Small intestine (tissue), 7 donors: ENCODE results near the gene C1orf122. TPM values are rescaled to one million over a fixed set of nuclear protein-coding genes. Genes with fewer than 3 reads are reported as not detected.
"Not testable (repeated sequence)": the region's sequence is repeated elsewhere in the genome, so short reads cannot be mapped to it uniquely, and the experiment has no call there.

Source experiments
- DNase-seq, 2 donors: peaks; one replicate each; pipeline versions ENCODE4 v3.0.0 to v3.0.0-alpha.2; 2013
- FAIRE-seq: peaks from 2 replicates; lab custom pipeline; 2012; peaks lifted over from hg19 to GRCh38; lab: Jason Lieb, UNC
- H3K27ac ChIP-seq, 3 donors: one replicate each; pipeline ENCODE4 v1.5.1; 2013; ENCODE audit warnings: low read length in 2 of 3, mild to moderate bottlenecking in 2 of 3, control low read depth in 1 of 3, inconsistent platforms in 1 of 3, low read depth in 1 of 3, moderate library complexity in 1 of 3
- H3K27me3 ChIP-seq, 3 donors: one replicate each; pipeline ENCODE4 v1.6.1; 2013; ENCODE audit warnings: low read length in 3 of 3, inconsistent platforms in 1 of 3; ENCODE audit not compliant: control insufficient read depth in 3 of 3, insufficient read depth in 3 of 3
- H3K36me3 ChIP-seq, 3 donors: one replicate each; pipeline ENCODE4 v1.6.1; 2013; ENCODE audit warnings: low read length in 3 of 3, inconsistent platforms in 1 of 3, low read depth in 1 of 3, mild to moderate bottlenecking in 1 of 3, moderate library complexity in 1 of 3; ENCODE audit not compliant: control insufficient read depth in 3 of 3, insufficient read depth in 2 of 3
- H3K4me1 ChIP-seq, 3 donors: one replicate each; pipeline ENCODE4 v1.6.1; 2013; ENCODE audit warnings: low read length in 2 of 3, inconsistent platforms in 1 of 3, low read depth in 1 of 3, mild to moderate bottlenecking in 1 of 3, moderate library complexity in 1 of 3; ENCODE audit not compliant: control insufficient read depth in 3 of 3, insufficient read depth in 2 of 3
- H3K4me3 ChIP-seq, 3 donors: one replicate each; pipeline ENCODE4 v1.5.1; 2013; ENCODE audit warnings: low read length in 3 of 3, control low read depth in 1 of 3, inconsistent platforms in 1 of 3, low read depth in 1 of 3, mild to moderate bottlenecking in 1 of 3, moderate library complexity in 1 of 3
- H3K9me3 ChIP-seq, 2 donors: one replicate each; pipeline ENCODE4 v1.6.1; 2013; ENCODE audit warnings: low read depth in 1 of 2, low read length in 1 of 2; ENCODE audit not compliant: control insufficient read depth in 2 of 2, insufficient read depth in 1 of 2
- WGBS, 3 donors: extraction: QIAGEN DNeasy Blood & Tissue Kit; methylation state at CpG; one replicate each; pipeline ENCODE4 v1.1.7; 2013; 5-methylcytosine and 5-hydroxymethylcytosine counted together
- polyA plus RNA-seq, 4 donors: library from polyadenylated mRNA; stranded (reverse) in 3 of 4; unstranded in 1 of 4; fragments of 200-250 nt in 3 of 4; fragments of 120-200 nt in 1 of 4; gene quantifications; one replicate each; pipeline versions ENCODE4 v1.2.1 to v1.2.3, GENCODE V29; 2013
- donor health status: healthy with polysubstance abuse.
- donor health status: control.
- donor health status: control.
- donor health status: Bipolar disorder and iron deficiency.
- donor health status: healthy.

The C1orf122 gene
- polyA plus RNA-seq, 4 donors, result 29.6 to 44.0 (median 38.6) TPM

- Histone ChIP-seq H3K27ac (no peak within 1 kb of the TSS), H3K9me3 (peaks cover 0 to 2% of the 10 kb centered on the region in 2 donors), H3K4me3 (no peak within 1 kb of the TSS), H3K4me1 (peaks cover 0 to 2% (median 0%) of the 10 kb centered on the region in 3 donors), H3K36me3 (no peaks in the 10 kb centered on the region), H3K27me3 (peaks cover 7 to 54% (median 42%) of the 10 kb centered on the region in 3 donors)
- no peak for FAIRE-seq
- WGBS, 3 donors, result 6 to 20% (median 16%) methylated on average over 33 of the region's 33 CpGs
- no peak for DNase-seq
Measured at GRCh38 chr1:37764888-37765441, 42.6 kb upstream of the C1orf122 start, which contains the start of gene EPHA10. Gene EPHA10 (minus strand): TSS chr1:37765120. CDS start chr1:37765066, 54 bp downstream.

GRCh38 chr1:37765916-37766664 is 41.5 kb upstream of the C1orf122 start:
- Histone ChIP-seq H3K36me3 (no peaks in the 10 kb centered on the region), H3K27me3 (peaks cover 7 to 50% (median 44%) of the 10 kb centered on the region in 3 donors), H3K4me1 (peaks cover 0 to 2% (median 0%) of the 10 kb centered on the region in 3 donors), H3K27ac (no peak overlapping the region), H3K9me3 (peaks cover 0 to 2% of the 10 kb centered on the region in 2 donors), H3K4me3 (no peak overlapping the region)
- DNase-seq (no peak), FAIRE-seq (no peak)
- 7 to 8% (median 8%) methylated on average over 26 to 27 of the region's 27 CpGs for WGBS, 3 donors

GRCh38 chr1:37767488-37767887 is 40.1 kb upstream of the C1orf122 start:
- Histone ChIP-seq H3K4me1 (peaks cover 0 to 2% (median 0%) of the 10 kb centered on the region in 3 donors), H3K27ac (no peak overlapping the region), H3K27me3 (peaks cover 7 to 42% (median 39%) of the 10 kb centered on the region in 3 donors), H3K36me3 (no peaks in the 10 kb centered on the region), H3K9me3 (peaks cover 0 to 2% of the 10 kb centered on the region in 2 donors), H3K4me3 (no peak overlapping the region)
- FAIRE-seq (no peak), DNase-seq (no peak)
- 7 to 31% (median 12%) methylated on average over 2 of the region's 2 CpGs for WGBS, 3 donors

GRCh38 chr1:37771440-37771839 is 36.1 kb upstream of the C1orf122 start:
- peaks cover 3 to 13% (median 6%) of the 10 kb centered on the region in 3 donors for H3K27me3 ChIP-seq
- H3K9me3 ChIP-seq, DNase-seq, H3K27ac ChIP-seq, H3K4me3 ChIP-seq, FAIRE-seq, H3K4me1 ChIP-seq, H3K36me3 ChIP-seq: not testable (repeated sequence)

GRCh38 chr1:37776946-37777516 is 30.6 kb upstream of the C1orf122 start:
- Histone ChIP-seq H3K4me1 (no peaks in the 10 kb centered on the region), H3K27ac (no peak overlapping the region), H3K27me3 (peaks cover 0 to 2% (median 0%) of the 10 kb centered on the region in 3 donors), H3K4me3 (no peak overlapping the region), H3K36me3 (no peaks in the 10 kb centered on the region), H3K9me3 (no peaks in the 10 kb centered on the region)
- FAIRE-seq (no peak), DNase-seq (no peak)
- WGBS, 3 donors, result 50 to 67% (median 59%) methylated on average over 4 of the region's 4 CpGs

GRCh38 chr1:37778654-37779053 is 28.9 kb upstream of the C1orf122 start:
- peaks cover 0 to 2% (median 0%) of the 10 kb centered on the region in 3 donors for H3K27me3 ChIP-seq
- no peaks in the 10 kb centered on the region for H3K4me1 ChIP-seq
- WGBS, 3 donors, result 84 to 90% (median 89%) methylated on average over 3 of the region's 3 CpGs
- no peak overlapping the region for H3K4me3 ChIP-seq
- no peaks in the 10 kb centered on the region for H3K9me3 ChIP-seq
- no peak for FAIRE-seq
- no peak for DNase-seq
- no peak overlapping the region for H3K27ac ChIP-seq
- no peaks in the 10 kb centered on the region for H3K36me3 ChIP-seq

GRCh38 chr1:37782491-37782890 is 25.1 kb upstream of the C1orf122 start:
- H3K4me1 ChIP-seq, result no peaks in the 10 kb centered on the region
- H3K9me3 ChIP-seq, result no peaks in the 10 kb centered on the region
- no peaks in the 10 kb centered on the region for H3K36me3 ChIP-seq
- 81 to 88% (median 83%) methylated on average over 17 of the region's 17 CpGs for WGBS, 3 donors
- no peak for DNase-seq
- H3K27ac ChIP-seq, result no peak overlapping the region
- no peaks in the 10 kb centered on the region for H3K27me3 ChIP-seq
- no peak for FAIRE-seq
- H3K4me3 ChIP-seq, result no peak overlapping the region

- Histone ChIP-seq H3K36me3 (no peaks in the 10 kb centered on the region), H3K27me3 (peaks cover 0 to 23% (median 0%) of the 10 kb centered on the region in 3 donors), H3K9me3 (no peaks in the 10 kb centered on the region), H3K4me1 (peaks cover 0 to 4% (median 0%) of the 10 kb centered on the region in 3 donors), H3K4me3 (peak overlapping the region in 1 of 3 donors; percentile 71), H3K27ac (no peak overlapping the region)
- FAIRE-seq (no peak), DNase-seq (no peak)
- 35 to 44% (median 39%) methylated on average over 33 to 36 of the region's 36 CpGs for WGBS, 3 donors
Measured at GRCh38 chr1:37792943-37793686, 14.5 kb upstream of the C1orf122 start.
